NCI-H460 (cell line): ENCODE results near the gene RBCK1. TPM values are rescaled to one million over a fixed set of nuclear protein-coding genes. Genes with fewer than 3 reads are reported as not detected.
"Not testable (repeated sequence)": the region's sequence is repeated elsewhere in the genome, so short reads cannot be mapped to it uniquely, and the experiment has no call there.

Experiments used
- DNase-seq: peaks from one replicate; pipeline ENCODE4 v3.0.0-alpha.2; 2016; ENCODE audit warnings: low read depth; ENCODE audit errors: extremely low read depth
- total RNA-seq: library from RNA; depleted of rRNA; stranded (reverse); fragments of >200 nt; shearing (Covaris generic); gene quantifications from 2 replicates; pipeline ENCODE4 v1.2.3, GENCODE V29; 2014

The RBCK1 gene
- total RNA-seq, 1 experiment from 2014 or later, result 211 TPM

DNA sequence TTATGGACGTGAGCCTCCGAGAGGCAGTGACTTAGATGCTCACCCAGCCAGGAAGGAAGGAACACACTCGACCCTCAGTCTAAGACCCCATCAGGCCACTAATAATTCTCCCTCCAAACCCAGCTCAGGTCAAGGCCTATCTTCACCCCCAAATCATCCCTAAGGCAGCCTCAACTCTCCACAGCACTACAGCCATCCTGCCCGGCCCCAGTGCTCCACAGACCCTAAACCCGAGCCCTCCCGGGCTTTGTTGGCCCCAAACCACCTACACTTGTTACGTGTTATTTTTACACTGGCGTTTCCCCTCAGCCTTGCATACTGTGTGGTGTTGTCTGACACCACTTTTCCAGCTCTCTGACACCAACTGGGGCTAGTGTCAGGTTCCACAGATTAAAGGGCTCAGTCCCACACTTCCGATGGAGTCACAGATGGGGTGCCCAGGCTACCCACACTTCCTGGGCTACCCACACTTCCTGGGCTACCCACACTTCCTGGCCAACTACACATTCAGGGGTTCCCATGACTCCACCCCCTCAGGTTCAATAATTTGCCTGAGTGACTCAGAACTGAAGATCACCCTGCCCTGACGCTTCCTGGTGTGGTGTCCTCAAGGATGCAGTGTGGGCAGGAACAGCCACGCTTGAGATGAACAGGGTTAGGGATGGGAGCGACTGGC lies 25.3 kb downstream of the RBCK1 start:
- no peak for DNase-seq

DNA sequence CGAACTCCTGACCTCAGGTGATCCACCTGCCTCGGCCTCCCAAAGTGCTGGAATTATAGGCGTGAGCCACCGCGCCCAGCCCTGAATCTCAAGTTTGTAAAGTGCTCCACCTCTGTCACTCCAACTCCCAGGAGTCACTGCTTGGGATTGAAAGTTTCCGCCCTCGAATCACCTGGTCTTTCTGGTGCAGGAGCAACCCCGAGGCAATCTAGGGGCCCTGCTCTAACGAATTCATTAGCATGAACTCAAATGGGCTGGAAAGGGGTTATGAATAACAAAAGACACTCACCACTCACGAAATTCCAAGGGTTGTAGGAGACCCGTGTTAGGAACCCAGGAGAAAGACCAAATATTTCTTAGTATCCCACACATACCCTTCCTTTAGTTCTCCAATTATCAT lies 26.1 kb downstream of the RBCK1 start:
- no peak for DNase-seq

DNA sequence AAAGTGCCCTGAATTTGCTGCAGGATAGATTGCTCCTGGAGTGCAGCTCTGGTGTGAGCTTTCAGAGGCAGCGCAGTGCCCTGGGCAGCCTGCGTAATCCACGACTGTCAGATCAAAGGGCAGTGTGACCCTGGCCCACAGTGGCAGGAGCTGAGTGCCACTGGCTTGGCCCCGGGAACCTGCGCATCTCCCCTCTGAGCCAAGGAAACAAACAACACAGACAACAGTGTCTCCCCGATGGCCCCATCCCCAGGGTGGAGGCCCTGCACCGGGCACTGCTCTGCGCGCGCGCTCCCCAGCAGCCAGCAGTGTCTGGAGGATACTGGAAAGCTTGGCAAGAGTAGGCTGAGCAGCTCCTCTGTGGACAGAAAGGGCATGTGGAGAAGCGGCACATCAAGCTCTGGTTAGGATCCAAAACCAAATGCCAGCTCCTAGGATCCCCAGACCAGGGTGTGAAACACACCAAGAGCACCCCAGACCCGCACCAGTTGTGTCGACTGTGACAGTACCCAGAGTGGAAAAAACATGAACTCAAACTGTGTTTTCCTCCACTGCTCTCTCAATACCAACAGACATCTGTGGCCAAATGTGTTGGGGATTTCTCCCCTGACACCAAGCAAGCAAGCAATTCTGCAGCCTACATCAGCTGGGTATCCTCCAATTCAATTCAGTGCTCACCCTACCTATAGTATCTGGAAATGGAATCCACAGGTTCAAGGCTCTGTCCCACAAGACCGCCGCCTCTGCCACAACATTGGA lies 26.7 kb downstream of the RBCK1 start:
- no peak for DNase-seq

DNA sequence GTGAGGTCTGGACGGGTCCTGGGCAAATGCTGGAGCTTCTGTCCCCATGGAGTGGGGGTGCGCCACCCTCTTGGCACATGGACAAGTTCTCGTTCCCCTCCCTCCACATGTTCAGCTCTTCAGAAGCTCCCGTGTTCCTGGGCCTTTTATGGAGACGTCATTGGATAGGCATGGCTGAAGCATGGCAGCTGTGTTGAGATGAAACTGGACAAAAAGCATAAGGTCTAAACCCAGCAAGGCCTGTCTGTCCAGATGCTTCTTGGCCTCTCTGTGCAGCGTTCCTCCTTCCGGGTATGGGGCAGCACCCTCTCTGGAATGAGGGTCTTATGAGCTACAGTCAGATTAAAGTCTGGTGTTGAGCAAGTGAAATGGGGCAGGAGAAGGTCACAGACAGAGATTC lies 27.5 kb downstream of the RBCK1 start:
- no peak for DNase-seq

DNA sequence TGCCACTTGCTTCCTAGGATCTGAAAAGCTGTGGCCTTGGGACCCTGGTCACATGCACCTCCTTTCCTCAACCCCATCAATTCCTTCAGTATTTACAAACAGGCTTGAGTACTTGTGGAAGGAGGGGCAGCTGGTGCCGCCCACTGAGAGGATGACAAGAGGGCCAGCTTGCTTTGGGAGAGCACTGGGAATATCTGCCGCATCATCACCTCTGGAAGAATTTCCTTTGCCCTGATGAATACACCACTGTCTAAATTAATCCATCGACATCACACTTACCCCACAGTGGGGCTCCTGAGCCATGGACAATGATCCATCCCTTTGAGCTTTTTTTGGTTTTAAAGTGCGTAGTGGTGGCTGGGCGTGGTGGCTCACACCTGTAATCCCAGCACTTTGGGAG lies 28.4 kb downstream of the RBCK1 start:
- DNase-seq, result no peak

DNA sequence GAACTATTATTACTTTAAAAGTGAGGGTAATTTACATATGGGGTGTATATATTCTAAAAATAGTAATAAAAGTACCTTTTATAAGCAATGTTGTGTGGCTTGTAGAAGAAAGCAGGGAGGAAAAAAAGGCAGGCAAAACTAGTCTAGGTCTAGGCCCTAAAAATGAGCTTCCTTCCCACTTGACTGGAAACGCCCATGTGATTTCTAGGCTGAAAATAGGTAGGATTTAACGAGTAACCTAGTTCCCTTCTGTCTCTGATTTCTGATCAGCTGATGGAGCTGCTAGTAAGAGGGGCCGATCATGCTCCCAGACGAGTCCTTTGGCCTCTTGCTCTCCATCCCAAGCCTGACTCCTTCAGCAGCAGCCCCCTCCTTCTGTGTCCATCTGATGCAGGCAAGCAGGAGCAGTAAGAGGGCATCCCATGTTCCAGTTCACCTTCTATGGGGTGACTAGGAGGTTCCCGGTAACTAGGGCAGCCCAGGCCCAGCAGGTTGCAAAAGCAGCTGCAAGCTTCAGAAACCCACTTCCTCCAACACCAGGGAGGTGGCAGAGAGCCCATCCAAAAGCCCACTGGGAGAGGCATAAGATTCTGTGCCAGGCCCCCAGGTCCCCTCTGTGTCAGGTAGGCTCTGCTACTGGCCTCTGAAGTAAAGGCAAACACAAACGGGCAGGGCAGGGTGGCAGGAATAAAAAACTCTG lies 29.8 kb downstream of the RBCK1 start:
- DNase-seq, result no peak

DNA sequence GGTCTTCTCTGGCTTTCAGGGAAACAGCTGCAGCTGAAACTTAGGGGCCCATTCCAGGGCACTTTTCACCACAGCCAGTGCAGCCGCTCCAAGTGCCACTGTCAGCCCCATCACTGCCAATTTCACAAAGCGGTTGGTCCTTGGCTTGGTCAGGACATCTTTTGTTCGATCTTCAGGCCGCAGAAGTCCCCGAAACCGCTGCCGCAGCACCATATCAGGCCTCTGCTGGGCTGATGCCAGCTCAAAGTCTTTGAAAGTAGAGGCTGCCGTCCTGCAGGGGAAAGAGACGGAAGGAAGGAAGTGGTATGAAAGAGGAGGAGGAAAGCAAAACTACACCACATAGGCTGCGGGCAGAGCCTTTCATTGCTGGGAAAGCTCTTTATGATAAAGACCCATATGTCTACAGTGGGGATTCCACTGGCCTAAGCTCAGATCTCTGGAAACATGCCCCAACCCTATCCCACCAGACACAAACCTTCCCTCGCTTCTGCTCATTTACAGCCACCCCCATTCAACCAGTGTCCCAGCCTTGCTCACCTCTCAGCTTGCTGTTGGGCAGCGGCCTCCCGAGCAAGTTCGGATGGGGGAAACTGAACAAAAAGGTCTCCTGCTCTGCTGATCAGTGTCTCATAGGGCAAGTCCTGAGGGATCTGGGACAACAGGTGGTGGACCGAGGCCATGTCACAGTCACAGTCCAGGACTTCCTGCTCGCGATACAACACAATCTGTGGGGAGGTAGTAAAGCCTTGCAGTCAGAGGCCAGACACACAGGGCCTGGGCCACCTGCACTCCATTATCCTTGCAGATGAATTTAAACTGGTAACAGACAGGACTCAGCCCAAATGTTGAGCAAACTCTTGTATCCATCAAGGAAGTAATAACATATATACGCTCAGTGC lies 30.7 kb downstream of the RBCK1 start:
- no peak for DNase-seq

DNA sequence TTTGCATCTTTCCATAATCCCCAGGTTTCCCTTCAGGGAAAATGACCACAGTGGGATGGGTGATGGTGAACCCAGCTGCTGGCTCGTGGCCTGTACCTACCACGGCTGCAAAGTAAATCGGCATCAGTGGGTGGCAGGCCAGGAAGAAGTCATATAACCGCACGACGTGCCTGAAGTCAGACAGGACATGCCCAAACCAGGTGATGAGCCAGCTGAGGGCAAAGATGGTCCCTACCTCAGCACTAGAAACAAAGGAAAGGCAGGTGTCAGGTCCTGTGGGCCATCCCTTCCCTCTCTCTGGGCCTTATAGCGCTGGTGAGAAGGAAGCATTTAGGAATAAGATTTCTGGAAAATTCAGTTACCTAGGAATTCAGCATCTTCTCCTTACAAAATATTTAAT lies 32.0 kb downstream of the RBCK1 start:
- DNase-seq, result no peak

DNA sequence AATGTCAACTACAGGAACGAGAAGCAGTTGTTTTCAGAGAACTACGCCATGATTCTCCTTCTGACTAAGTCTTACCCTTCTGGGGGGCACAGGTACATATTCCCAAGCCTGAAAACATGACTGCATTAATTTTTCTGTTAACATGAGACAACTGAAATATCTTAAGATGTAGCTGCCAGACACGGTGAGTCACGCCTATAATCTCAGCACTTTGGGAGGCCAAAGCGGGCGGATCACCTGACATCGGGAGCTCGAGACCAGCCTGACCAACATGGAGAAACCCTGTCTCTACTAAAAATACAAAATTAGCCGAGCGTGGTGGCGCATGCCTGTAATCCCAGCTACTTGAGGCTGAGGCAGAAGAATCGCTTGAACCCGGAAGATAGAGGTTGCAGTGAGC lies 32.5 kb downstream of the RBCK1 start:
- no peak for DNase-seq

DNA sequence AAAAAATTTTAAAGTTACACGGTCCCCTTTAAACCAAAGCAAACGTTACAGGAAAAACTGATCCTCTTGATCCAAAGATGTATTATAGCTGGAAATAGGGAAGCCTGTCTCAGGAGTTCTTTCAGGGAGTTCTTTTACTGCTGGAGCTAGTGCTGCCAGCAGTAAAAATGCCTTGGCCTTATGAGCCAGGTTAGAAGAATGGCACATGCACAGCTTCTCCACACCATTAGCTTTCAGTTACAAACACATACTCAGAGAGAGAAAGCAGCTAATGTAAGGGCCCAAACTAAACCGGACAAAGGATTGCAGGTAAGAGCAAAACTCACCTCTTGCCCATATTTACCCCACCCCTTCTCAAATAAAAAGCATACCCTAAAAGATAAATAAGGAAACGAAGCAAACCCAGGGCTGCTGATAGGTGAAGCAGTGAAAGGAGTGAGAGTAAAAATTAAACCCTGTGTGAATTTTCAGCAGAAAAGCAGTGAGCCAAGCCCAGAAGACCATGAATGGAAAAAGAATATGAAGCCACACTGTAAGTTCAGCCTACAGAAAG lies 35.2 kb downstream of the RBCK1 start:
- no peak for DNase-seq

DNA sequence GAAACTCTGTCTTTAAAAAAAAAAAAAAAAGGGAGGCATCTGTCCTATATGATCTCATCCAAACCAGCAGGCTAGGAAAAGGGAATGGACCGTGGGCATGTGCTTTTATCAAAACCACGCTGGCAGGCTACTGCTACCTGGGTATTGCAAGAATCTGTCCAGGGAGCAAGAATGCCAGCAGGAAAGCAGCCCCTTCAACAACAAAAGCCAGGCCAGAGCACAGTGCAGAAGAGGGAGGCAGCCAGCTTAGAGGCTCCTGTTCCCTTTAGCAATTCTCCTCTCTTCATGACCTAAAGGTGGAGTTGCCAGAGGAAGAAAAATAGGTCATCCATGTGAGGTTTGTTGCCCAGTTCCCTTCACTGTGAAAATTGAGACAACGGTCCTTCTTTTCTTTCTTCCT lies 36.0 kb downstream of the RBCK1 start:
- DNase-seq, result no peak

DNA sequence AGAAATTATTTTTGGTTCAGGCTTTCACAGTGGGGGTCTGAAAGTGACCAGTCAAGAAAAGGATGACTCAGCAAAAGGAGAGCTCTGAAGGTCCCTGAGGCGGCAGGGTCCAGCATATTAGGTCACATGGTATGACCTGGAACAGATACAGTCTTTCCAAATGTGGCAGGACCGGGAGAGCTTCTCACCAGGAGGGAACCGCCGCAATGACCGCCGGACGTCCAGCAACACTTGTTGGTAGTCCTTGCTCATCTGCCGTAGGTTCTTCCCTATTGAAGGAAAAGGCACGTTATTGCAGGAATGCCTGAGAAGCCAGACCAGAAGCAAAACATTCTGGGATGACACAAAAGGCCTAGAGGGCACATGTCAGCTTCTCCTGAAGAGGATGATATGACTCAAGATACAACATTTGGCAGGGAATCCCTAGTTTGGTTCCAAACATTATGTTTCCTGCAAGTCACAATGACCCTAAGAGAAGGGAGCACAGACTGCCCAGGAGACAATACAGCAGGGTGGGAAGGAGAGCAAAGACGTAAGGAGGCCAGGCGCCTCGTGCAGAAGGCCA lies 36.8 kb downstream of the RBCK1 start:
- no peak for DNase-seq

DNA sequence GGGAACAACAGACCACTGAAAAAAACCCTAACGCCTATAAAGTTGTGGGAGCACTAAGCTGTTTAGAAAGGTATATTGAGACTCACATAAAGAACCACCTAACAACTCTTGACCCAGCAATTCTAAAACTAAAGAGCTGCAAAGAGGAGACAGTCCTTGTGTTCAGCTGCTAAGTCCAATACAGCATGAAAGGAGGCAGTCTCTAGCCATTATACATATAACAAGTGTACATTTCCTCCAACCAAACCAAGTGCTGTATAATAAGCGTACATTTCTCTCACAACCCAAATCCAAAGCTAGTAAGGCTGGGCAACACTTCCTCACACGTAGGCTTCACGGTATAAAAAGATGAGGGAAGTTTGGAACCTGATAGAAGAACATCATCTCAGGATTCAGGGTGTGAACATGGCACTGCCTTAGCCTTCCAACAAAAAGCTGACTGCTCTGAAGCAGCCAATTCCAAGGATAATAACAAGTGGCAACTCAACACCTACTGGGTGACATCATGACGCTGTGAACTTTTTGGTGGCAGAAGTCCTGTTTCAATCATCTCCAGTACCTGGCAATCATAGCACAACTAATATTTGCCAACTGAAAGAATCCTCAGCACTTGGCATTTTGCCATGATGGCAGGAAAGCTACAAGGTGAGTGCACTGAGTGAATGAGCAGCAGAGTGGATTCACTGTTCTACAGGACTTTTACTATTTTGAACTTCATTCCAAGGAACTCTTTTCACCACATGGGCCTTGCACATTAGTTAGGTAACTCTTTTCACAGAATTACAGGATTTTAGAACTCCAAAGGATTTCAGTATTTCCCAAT lies 37.6 kb downstream of the RBCK1 start:
- DNase-seq, result no peak

DNA sequence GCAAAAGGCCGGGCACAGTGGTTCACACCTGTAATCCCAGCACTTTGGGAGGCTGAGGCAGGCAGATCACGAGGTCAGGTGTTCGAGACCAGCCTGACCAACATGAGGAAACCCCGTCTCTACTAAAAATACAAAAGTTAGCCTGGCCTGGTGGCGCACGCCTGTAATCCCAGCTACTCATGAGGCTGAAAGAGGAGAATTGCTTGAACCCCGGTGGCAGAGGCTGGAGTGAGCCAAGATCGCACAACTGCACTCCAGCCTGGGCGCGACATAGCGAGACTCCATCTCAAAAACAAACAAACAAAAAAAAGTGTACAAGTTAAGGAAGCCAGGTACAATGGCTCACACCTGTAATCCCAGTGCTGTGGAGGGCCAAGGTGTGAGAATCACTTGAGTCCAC lies 43.9 kb downstream of the RBCK1 start:
- DNase-seq, result not testable (repeated sequence)

DNA sequence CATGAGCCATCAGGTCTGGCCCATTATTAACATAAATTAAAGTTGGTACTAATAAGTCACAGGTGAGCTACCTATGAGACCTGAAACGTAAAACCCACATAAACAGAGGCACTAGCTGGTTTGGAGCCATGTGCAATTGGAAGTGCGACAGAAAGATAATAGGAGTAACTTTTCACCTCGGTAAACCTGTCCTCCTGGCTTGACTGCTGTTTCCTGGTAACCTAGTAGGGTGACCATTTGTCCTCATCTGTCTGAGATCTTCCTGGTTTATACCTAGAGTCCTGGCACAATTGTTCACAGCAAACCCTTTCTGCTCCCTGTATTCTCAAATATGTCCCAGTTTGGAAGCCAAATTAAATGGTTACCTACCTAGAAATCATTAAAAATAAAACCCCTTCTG lies 46.9 kb downstream of the RBCK1 start:
- no peak for DNase-seq

DNA sequence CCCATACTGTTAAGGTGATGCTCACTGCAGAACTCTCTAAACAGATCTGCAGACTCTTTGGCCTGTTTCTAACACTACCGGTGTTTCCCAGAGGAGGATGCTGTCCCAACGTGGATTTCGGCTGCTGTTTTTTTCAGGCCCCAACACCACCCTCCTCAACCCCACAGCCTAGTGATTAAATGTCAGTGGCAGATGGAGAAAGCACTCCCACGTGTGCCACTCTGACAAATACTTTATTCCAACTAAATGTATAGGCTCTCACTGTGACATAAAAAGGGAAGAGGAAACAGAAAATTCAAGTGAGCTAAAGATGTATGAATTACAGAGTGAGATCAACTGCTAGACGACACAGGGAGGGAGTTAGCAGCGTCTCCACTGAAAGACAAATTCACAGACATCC lies 50.7 kb downstream of the RBCK1 start:
- no peak for DNase-seq

DNA sequence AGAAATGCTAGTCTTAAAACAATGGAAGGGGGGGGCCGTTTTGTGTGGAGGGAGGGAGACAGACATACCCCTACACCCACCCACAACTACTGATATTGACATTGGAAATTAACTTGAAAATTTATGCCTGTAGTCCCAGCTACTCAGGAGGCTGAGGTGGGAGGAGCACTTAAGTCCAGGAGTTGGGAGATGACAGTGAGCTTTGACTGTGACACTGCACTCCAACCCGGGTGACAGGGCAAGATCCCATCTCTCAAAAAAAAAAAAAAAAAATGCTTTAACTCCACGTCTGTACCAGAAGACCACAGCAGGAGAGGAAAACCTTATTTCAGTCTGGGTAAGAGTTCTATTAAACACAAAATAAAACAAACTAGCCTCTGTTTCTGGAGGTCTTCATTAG lies 52.1 kb downstream of the RBCK1 start:
- DNase-seq, result no peak

DNA sequence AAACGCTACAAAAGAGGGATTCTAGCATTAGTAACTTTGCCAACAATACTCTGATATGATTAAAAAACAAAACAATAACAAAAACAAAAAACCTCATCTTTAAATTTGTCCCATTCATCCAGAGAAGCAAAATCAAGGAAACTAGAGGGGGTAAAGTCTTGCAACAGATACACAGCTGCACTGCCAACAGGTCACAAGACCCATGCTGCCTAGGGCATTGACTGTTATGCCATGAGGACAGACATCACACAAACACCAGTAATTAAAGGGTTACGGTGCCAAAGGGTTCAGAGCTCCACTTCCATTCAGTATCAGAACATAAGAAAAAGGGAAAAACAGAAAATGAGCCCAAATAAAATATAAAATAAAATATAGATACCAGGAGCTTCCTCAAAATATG lies 52.6 kb downstream of the RBCK1 start:
- DNase-seq, result no peak
